Mononuclear cell (primary cell): ENCODE data around the gene E4F1. TPM values are rescaled to one million over a fixed set of nuclear protein-coding genes. Genes with fewer than 3 reads are reported as not detected.

Source experiments
- H3K27me3 ChIP-seq: 2 replicates; pipeline ENCODE4 v1.6.0; 2011; ENCODE audit warnings: low read length, control low read depth; ENCODE audit not compliant: insufficient read depth
- H3K4me1 ChIP-seq: 2 replicates; pipeline ENCODE4 v1.5.1; 2011; ENCODE audit warnings: mild to moderate bottlenecking, low read length, control low read depth; ENCODE audit not compliant: insufficient read depth
- H3K4me3 ChIP-seq: 2 replicates; pipeline ENCODE4 v1.5.1; 2011; ENCODE audit warnings: mild to moderate bottlenecking, low read length, moderate library complexity
- H3K9me3 ChIP-seq: 2 replicates; pipeline ENCODE4 v1.5.1; 2011; ENCODE audit warnings: low read depth, mild to moderate bottlenecking, control low read depth, low read length
- total RNA-seq: library from RNA; depleted of rRNA; stranded (reverse); fragments of >200 nt; gene quantifications from one replicate; pipeline ENCODE4 v1.2.3, GENCODE V29; 2012

E4F1 gene
- total RNA-seq, result 14.0 TPM

GRCh38 chr16:2223221-2223941 is at the start of gene E4F1:
Gene E4F1, plus strand, starts transcription at chr16:2223591. Its CDS starts 23 bp downstream, at chr16:2223614.
- H3K4me3 ChIP-seq, result peak within 1 kb of the TSS; percentile 88
- no peaks in the 10 kb centered on the region for H3K27me3 ChIP-seq
- no peaks in the 10 kb centered on the region for H3K9me3 ChIP-seq
- H3K4me1 ChIP-seq, result peaks cover 25% of the 10 kb centered on the region

- Histone ChIP-seq H3K9me3 (no peaks in the 10 kb centered on the region), H3K4me1 (no peaks in the 10 kb centered on the region), H3K4me3 (no peak overlapping the region), H3K27me3 (no peaks in the 10 kb centered on the region)
Observed at GRCh38 chr16:2173916-2174315, 49.5 kb upstream of the E4F1 start.

- H3K4me3 ChIP-seq, result no peak overlapping the region
- H3K9me3 ChIP-seq, result no peaks in the 10 kb centered on the region
- no peaks in the 10 kb centered on the region for H3K4me1 ChIP-seq
- H3K27me3 ChIP-seq, result no peaks in the 10 kb centered on the region
Observed at GRCh38 chr16:2174396-2175131, 48.8 kb upstream of the E4F1 start.

GRCh38 chr16:2175454-2175853 is 47.9 kb upstream of the E4F1 start:
- Histone ChIP-seq H3K4me1 (no peaks in the 10 kb centered on the region), H3K9me3 (no peaks in the 10 kb centered on the region), H3K27me3 (no peaks in the 10 kb centered on the region), H3K4me3 (no peak overlapping the region)

- Histone ChIP-seq H3K27me3 (no peaks in the 10 kb centered on the region), H3K4me1 (no peaks in the 10 kb centered on the region), H3K9me3 (no peaks in the 10 kb centered on the region), H3K4me3 (no peak overlapping the region)
Observed at GRCh38 chr16:2176047-2176446, 47.3 kb upstream of the E4F1 start.

GRCh38 chr16:2177101-2177500 is 46.3 kb upstream of the E4F1 start:
- H3K4me3 ChIP-seq, result no peak overlapping the region
- H3K4me1 ChIP-seq, result no peaks in the 10 kb centered on the region
- no peaks in the 10 kb centered on the region for H3K27me3 ChIP-seq
- H3K9me3 ChIP-seq, result no peaks in the 10 kb centered on the region

GRCh38 chr16:2177561-2177960 is 45.8 kb upstream of the E4F1 start:
- no peaks in the 10 kb centered on the region for H3K27me3 ChIP-seq
- H3K4me1 ChIP-seq, result no peaks in the 10 kb centered on the region
- no peaks in the 10 kb centered on the region for H3K9me3 ChIP-seq
- no peak overlapping the region for H3K4me3 ChIP-seq

- H3K27me3 ChIP-seq, result no peaks in the 10 kb centered on the region
- H3K4me3 ChIP-seq, result no peak overlapping the region
- H3K4me1 ChIP-seq, result no peaks in the 10 kb centered on the region
- H3K9me3 ChIP-seq, result no peaks in the 10 kb centered on the region
Observed at GRCh38 chr16:2178321-2179106, 44.9 kb upstream of the E4F1 start.

GRCh38 chr16:2179107-2179501 is 44.3 kb upstream of the E4F1 start:
- no peaks in the 10 kb centered on the region for H3K4me1 ChIP-seq
- no peaks in the 10 kb centered on the region for H3K27me3 ChIP-seq

GRCh38 chr16:2179576-2179975 is 43.8 kb upstream of the E4F1 start:
- Histone ChIP-seq H3K4me3 (no peak overlapping the region), H3K4me1 (no peaks in the 10 kb centered on the region), H3K27me3 (no peaks in the 10 kb centered on the region), H3K9me3 (no peaks in the 10 kb centered on the region)

More at GRCh38 chr16:2179107-2179501, 44.3 kb upstream of the E4F1 start:
- H3K4me3 ChIP-seq, result no peak overlapping the region
- no peaks in the 10 kb centered on the region for H3K9me3 ChIP-seq

- no peaks in the 10 kb centered on the region for H3K27me3 ChIP-seq
- no peaks in the 10 kb centered on the region for H3K4me1 ChIP-seq
- no peak overlapping the region for H3K4me3 ChIP-seq
- no peaks in the 10 kb centered on the region for H3K9me3 ChIP-seq
Observed at GRCh38 chr16:2180461-2180860, 42.9 kb upstream of the E4F1 start.

- Histone ChIP-seq H3K4me1 (no peaks in the 10 kb centered on the region), H3K27me3 (no peaks in the 10 kb centered on the region), H3K9me3 (no peaks in the 10 kb centered on the region), H3K4me3 (no peak overlapping the region)
Observed at GRCh38 chr16:2180962-2181923, 42.1 kb upstream of the E4F1 start.

GRCh38 chr16:2181952-2182351 is 41.4 kb upstream of the E4F1 start:
- Histone ChIP-seq H3K4me3 (no peak overlapping the region), H3K4me1 (no peaks in the 10 kb centered on the region), H3K27me3 (no peaks in the 10 kb centered on the region), H3K9me3 (no peaks in the 10 kb centered on the region)

- Histone ChIP-seq H3K4me1 (no peaks in the 10 kb centered on the region), H3K27me3 (no peaks in the 10 kb centered on the region), H3K9me3 (no peaks in the 10 kb centered on the region), H3K4me3 (no peak overlapping the region)
Observed at GRCh38 chr16:2183671-2184070, 39.7 kb upstream of the E4F1 start.
